Skin of body (tissue), 2 donors: ENCODE results near the gene ATOH8. TPM values are rescaled to one million over a fixed set of nuclear protein-coding genes. Genes with fewer than 3 reads are reported as not detected.

Source experiments
- DNase-seq: peaks from one replicate; lab custom pipeline; 2025; lab: John Stamatoyannopoulos, UW
- total RNA-seq: library from RNA; depleted of rRNA; stranded (reverse); fragments of >200 nt; gene quantifications from one replicate; pipeline ENCODE4 v1.2.3, GENCODE V29; 2014

Gene ATOH8
- total RNA-seq, 1 donor from 2014 or later, result 5.2 TPM

- DNase-seq, result no peak
Measured at GRCh38 chr2:85736456-85737355, 17.1 kb upstream of the ATOH8 start.

GRCh38 chr2:85737481-85737880, 16.3 kb upstream of the ATOH8 start:
- DNase-seq, result peak; percentile 90

- peak; percentile 87 for DNase-seq
Measured at GRCh38 chr2:85737961-85738360, 15.8 kb upstream of the ATOH8 start.

GRCh38 chr2:85740193-85740592, 13.6 kb upstream of the ATOH8 start:
- DNase-seq, result no peak

GRCh38 chr2:85741211-85741832, 12.5 kb upstream of the ATOH8 start:
- no peak for DNase-seq

- DNase-seq, result no peak
Measured at GRCh38 chr2:85741833-85742455, 11.8 kb upstream of the ATOH8 start.

- DNase-seq, result no peak
Measured at GRCh38 chr2:85743304-85743978, 10.3 kb upstream of the ATOH8 start.

- DNase-seq, result no peak
Measured at GRCh38 chr2:85744055-85744454, 9.7 kb upstream of the ATOH8 start.

GRCh38 chr2:85744741-85745601, 8.8 kb upstream of the ATOH8 start:
- peak; percentile 96 for DNase-seq

- DNase-seq, result peak; percentile 21
Measured at GRCh38 chr2:85745619-85746018, 8.2 kb upstream of the ATOH8 start.

- DNase-seq, result no peak
Measured at GRCh38 chr2:85746321-85747004, 7.3 kb upstream of the ATOH8 start.

- DNase-seq, result no peak
Measured at GRCh38 chr2:85747441-85747840, 6.3 kb upstream of the ATOH8 start.

- DNase-seq, result no peak
Measured at GRCh38 chr2:85748039-85748734, 5.6 kb upstream of the ATOH8 start.

- peak; percentile 9 for DNase-seq
Measured at GRCh38 chr2:85748985-85749875, 4.6 kb upstream of the ATOH8 start.

GRCh38 chr2:85750587-85751575, 2.9 kb upstream of the ATOH8 start:
- DNase-seq, result peak; percentile 25

GRCh38 chr2:85751627-85752026, 2.2 kb upstream of the ATOH8 start:
- DNase-seq, result no peak

GRCh38 chr2:85753035-85753524, 711 bp upstream of the ATOH8 start:
- no peak for DNase-seq
